Karpas-422 (cell line): ENCODE results near the gene DGKZ. TPM values are rescaled to one million over a fixed set of nuclear protein-coding genes. Genes with fewer than 3 reads are reported as not detected.
A peak's percentile ranks its signal among the peaks of the same experiment; 100 is the strongest.

Experiments used
- DNase-seq: peaks from one replicate; pipeline ENCODE4 v3.0.0-alpha.2; 2015
- H2AFZ ChIP-seq: fragments of 200-600 bp; sonication (generic); 2 replicates; pipeline ENCODE4 v1.6.1; 2014; ENCODE audit warnings: antibody characterized with exemption, low read length, mixed read lengths
- H3K27ac ChIP-seq: fragments of 200-600 bp; sonication (generic); 2 replicates; pipeline ENCODE4 v1.5.1; 2014; ENCODE audit warnings: mild to moderate bottlenecking, low read length, moderate library complexity
- H3K27me3 ChIP-seq: fragments of 200-600 bp; sonication (generic); 2 replicates; pipeline ENCODE4 v1.6.1; 2014; ENCODE audit warnings: low read length, mixed read lengths
- H3K36me3 ChIP-seq: fragments of 200-600 bp; sonication (generic); 2 replicates; pipeline ENCODE4 v1.6.1; 2014; ENCODE audit warnings: low read length, mixed read lengths; ENCODE audit not compliant: insufficient read depth
- H3K4me1 ChIP-seq: fragments of 200-600 bp; sonication (generic); 2 replicates; pipeline ENCODE4 v1.6.1; 2014; ENCODE audit warnings: mild to moderate bottlenecking, low read length, mixed read lengths
- H3K4me2 ChIP-seq: fragments of 200-600 bp; sonication (generic); 2 replicates; pipeline ENCODE4 v1.6.1; 2014; ENCODE audit warnings: low read length, low read depth, mild to moderate bottlenecking; ENCODE audit not compliant: poor library complexity, severe bottlenecking
- H3K4me3 ChIP-seq: fragments of 200-600 bp; sonication (generic); 2 replicates; pipeline ENCODE4 v1.5.1; 2014; ENCODE audit warnings: mild to moderate bottlenecking, antibody characterized with exemption, low read length, mixed read lengths
- H3K79me2 ChIP-seq: fragments of 200-600 bp; sonication (generic); 2 replicates; pipeline ENCODE4 v1.6.1; 2014; ENCODE audit warnings: mild to moderate bottlenecking, low read length, mixed read lengths
- H3K9ac ChIP-seq: fragments of 200-600 bp; sonication (generic); 2 replicates; pipeline ENCODE4 v1.6.0; 2014; ENCODE audit warnings: low read length
- H3K9me2 ChIP-seq: fragments of 200-600 bp; sonication (generic), shearing (Covaris generic); replicated peaks from 2 replicates; pipeline ENCODE4 v1.6.0; 2014; ENCODE audit warnings: mild to moderate bottlenecking, low read length, moderate library complexity; ENCODE audit not compliant: insufficient read depth
- H3K9me3 ChIP-seq: fragments of 300-700, 200-600 bp; sonication (generic); 2 replicates; pipeline ENCODE4 v1.6.1; 2014; ENCODE audit warnings: low read length, mixed read lengths
- H4K20me1 ChIP-seq: fragments of 200-600 bp; sonication (generic); 2 replicates; pipeline ENCODE4 v1.6.1; 2014; ENCODE audit warnings: mild to moderate bottlenecking, antibody characterized with exemption, low read length, low read depth; ENCODE audit not compliant: insufficient read depth
- total RNA-seq: library from RNA; depleted of rRNA; stranded (reverse); fragments of >200 nt; shearing (Covaris generic); gene quantifications from 2 replicates; pipeline ENCODE4 v1.2.3, GENCODE V29; 2014; ENCODE audit warnings: low replicate concordance

The DGKZ gene
- total RNA-seq, 1 experiment from 2014 or later: 59.4 TPM

DNA sequence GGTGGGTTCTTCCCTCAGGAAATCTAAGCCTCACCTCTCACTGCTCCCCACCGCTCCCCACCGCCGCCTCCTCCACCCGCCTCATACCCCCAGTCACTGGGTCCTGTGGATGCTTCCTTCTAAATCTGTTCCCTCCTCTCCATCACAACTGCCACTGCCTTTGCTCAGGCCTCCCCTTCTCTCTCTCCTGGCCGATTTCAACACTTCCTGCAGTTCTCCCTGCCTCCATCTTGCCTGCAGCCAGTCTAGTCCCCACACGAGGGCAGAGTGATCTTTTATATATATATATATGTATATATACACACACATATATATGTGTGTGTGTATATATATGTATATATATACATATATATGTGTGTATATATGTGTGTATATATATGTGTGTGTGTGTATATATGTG is 42.0 kb upstream of the DGKZ start:
- Histone ChIP-seq H3K27me3 (no peaks in the 10 kb centered on the region), H3K36me3 (no peaks in the 10 kb centered on the region), H3K4me3 (no peak overlapping the region), H3K9me3 (no peaks in the 10 kb centered on the region), H3K79me2 (no peaks in the 10 kb centered on the region), H3K27ac (no peak overlapping the region), H2AFZ (0 out of 2 replicates have a peak overlapping the region, but pooled peaks have one; percentile 86), H3K9me2 (no peaks in the 10 kb centered on the region), H4K20me1 (no peaks in the 10 kb centered on the region), H3K9ac (no peak overlapping the region), H3K4me2 (no peak overlapping the region), H3K4me1 (peaks cover 42% of the 10 kb centered on the region)
- DNase-seq: peak; percentile 69

DNA sequence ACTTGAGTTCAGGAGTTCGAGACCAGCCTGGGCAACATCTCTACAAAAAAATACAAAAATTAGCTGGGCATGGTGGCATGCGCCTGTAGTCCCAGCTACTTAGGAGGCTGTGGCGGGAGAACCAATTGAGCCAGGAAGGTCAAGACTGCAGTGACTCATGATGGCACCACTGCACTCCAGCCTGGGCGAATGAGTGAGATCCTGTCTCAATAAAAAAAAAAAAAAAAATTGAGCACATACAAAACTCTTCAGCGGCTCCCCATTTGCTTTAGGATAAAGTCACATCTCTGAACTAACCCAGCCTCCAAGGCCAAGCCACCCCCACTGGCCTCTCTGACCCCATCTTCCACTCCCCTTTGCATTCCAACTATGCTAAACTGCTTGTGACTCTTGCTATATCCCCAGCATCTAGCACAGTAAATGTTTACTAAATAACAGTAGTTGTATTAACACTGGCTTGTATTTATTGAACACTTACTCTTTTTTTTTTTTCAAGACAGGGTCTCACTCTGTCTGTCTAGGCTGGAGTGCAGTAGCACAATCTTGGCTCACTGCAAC is 40.9 kb upstream of the DGKZ start:
- DNase-seq: no peak
- no peak overlapping the region for H3K4me2 ChIP-seq
- no peaks in the 10 kb centered on the region for H3K9me3 ChIP-seq
- no peaks in the 10 kb centered on the region for H3K27me3 ChIP-seq
- H3K4me3 ChIP-seq: no peak overlapping the region
- H2AFZ ChIP-seq: no peak overlapping the region
- H3K79me2 ChIP-seq: no peaks in the 10 kb centered on the region
- H3K36me3 ChIP-seq: no peaks in the 10 kb centered on the region
- no peaks in the 10 kb centered on the region for H3K9me2 ChIP-seq
- peaks cover 42% of the 10 kb centered on the region for H3K4me1 ChIP-seq
- H3K27ac ChIP-seq: no peak overlapping the region
- H3K9ac ChIP-seq: no peak overlapping the region
- H4K20me1 ChIP-seq: no peaks in the 10 kb centered on the region

- Histone ChIP-seq H3K9me2 (no peaks in the 10 kb centered on the region), H3K79me2 (no peaks in the 10 kb centered on the region), H3K4me3 (no peak overlapping the region), H3K27me3 (no peaks in the 10 kb centered on the region), H3K36me3 (no peaks in the 10 kb centered on the region), H3K9ac (no peak overlapping the region), H2AFZ (no peak overlapping the region), H4K20me1 (no peaks in the 10 kb centered on the region), H3K27ac (no peak overlapping the region), H3K4me1 (peaks cover 39% of the 10 kb centered on the region), H3K4me2 (no peak overlapping the region), H3K9me3 (no peaks in the 10 kb centered on the region)
- no peak for DNase-seq
These were observed 39.9 kb upstream of the DGKZ start for GRCh38 chr11:46307369-46307768.

DNA sequence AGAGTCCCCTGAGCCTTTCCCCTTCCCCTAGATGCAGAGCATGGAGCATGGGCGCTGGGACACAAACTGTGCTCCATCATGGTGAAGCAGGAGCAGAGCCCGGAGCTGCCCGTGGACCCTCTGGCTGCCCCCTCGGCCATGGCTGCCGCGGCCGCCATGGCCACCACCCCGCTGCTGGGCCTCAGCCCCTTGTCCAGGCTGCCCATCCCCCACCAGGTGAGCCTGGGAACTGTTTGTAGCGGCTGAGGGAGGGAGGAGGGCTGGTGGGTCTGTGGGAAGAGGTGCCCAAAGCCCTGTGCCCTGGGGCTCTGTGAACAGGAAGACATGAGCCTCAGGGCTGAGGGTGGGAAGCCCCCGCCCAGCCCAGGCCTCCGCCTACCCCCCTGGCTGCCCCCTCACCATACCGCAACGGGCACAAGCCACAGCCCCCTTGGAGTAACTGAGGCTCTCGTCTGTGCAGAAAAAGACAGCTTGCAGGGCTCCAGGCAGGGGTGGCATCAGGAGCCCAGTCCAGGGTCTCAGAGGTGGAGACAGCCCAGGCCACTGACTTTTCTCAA is 39.4 kb upstream of the DGKZ start:
- H3K4me3 ChIP-seq: no peak overlapping the region
- no peaks in the 10 kb centered on the region for H3K27me3 ChIP-seq
- H3K4me1 ChIP-seq: peaks cover 34% of the 10 kb centered on the region
- no peaks in the 10 kb centered on the region for H4K20me1 ChIP-seq
- no peaks in the 10 kb centered on the region for H3K9me2 ChIP-seq
- no peak overlapping the region for H3K9ac ChIP-seq
- no peaks in the 10 kb centered on the region for H3K36me3 ChIP-seq
- H3K27ac ChIP-seq: no peak overlapping the region
- no peak overlapping the region for H2AFZ ChIP-seq
- no peaks in the 10 kb centered on the region for H3K79me2 ChIP-seq
- H3K9me3 ChIP-seq: no peaks in the 10 kb centered on the region
- no peak overlapping the region for H3K4me2 ChIP-seq
- DNase-seq: no peak

- peak; percentile 87 for DNase-seq
- H3K9ac ChIP-seq: no peak overlapping the region
- H3K9me2 ChIP-seq: no peaks in the 10 kb centered on the region
- peaks cover 25% of the 10 kb centered on the region for H3K4me1 ChIP-seq
- no peak overlapping the region for H3K27ac ChIP-seq
- no peak overlapping the region for H2AFZ ChIP-seq
- H3K79me2 ChIP-seq: no peaks in the 10 kb centered on the region
- H3K36me3 ChIP-seq: no peaks in the 10 kb centered on the region
- H3K27me3 ChIP-seq: no peaks in the 10 kb centered on the region
- H3K9me3 ChIP-seq: no peaks in the 10 kb centered on the region
- H3K4me3 ChIP-seq: no peak overlapping the region
- no peaks in the 10 kb centered on the region for H4K20me1 ChIP-seq
- no peak overlapping the region for H3K4me2 ChIP-seq
These were observed 38.4 kb upstream of the DGKZ start for GRCh38 chr11:46308631-46309419.

GRCh38 chr11:46309814-46310259 is 37.4 kb upstream of the DGKZ start:
- Histone ChIP-seq H3K4me1 (peaks cover 18% of the 10 kb centered on the region), H3K4me3 (no peak overlapping the region), H3K36me3 (no peaks in the 10 kb centered on the region), H3K9ac (peak overlapping the region; percentile 23), H4K20me1 (no peaks in the 10 kb centered on the region), H3K4me2 (no peak overlapping the region), H3K27ac (no peak overlapping the region), H3K9me3 (no peaks in the 10 kb centered on the region), H3K27me3 (no peaks in the 10 kb centered on the region), H2AFZ (no peak overlapping the region), H3K79me2 (no peaks in the 10 kb centered on the region), H3K9me2 (no peaks in the 10 kb centered on the region)
- peak; percentile 77 for DNase-seq

DNA sequence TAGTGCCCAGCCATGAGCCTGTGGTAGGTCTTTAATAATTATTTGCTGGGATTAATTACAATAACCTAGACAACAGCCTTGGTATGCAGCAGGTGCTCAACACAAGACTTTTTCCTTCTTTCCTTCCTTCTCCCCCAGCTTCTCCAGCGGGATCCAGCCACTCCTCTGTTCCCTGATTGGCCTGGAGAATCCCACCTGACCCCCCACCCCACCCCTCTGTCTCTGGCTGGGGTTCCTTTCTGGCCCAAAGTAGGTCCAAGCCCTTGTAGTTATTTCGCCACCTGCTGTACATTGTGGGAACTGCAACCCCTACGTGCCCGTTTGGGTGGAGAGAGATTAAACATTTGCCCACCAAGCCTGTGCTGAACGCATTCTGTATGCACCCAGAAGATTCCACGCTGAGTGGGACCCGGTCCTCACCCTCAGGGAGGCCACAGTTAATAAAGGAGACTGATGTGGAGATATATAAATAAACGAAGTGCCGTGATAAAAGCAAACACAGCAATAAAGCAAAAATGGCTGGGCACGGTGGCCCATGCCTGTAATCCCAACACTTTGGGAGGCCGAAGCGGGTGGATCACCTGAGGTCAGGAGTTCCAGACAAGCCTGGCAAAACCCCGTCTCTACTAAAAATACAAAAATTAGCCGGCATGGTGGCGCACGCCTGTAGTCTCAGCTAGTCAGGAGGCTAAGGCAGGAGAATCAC is 32.1 kb upstream of the DGKZ start:
- Histone ChIP-seq H3K27me3 (no peaks in the 10 kb centered on the region), H3K9me3 (no peaks in the 10 kb centered on the region), H3K4me2 (no peak overlapping the region), H3K9me2 (no peaks in the 10 kb centered on the region), H2AFZ (no peak overlapping the region), H3K4me1 (peaks cover 13% of the 10 kb centered on the region), H3K9ac (no peak overlapping the region), H3K36me3 (no peaks in the 10 kb centered on the region), H4K20me1 (no peaks in the 10 kb centered on the region), H3K79me2 (no peaks in the 10 kb centered on the region), H3K27ac (no peak overlapping the region), H3K4me3 (no peak overlapping the region)
- peak; percentile 94 for DNase-seq
